Hippocampal formation (tissue), 2 donors: ENCODE measurements around the gene RTBDN.

Experiments
- DNase-seq, 2 donors: peaks; one replicate each; lab custom pipeline; 2025; lab: John Stamatoyannopoulos, UW

RTBDN gene

DNA sequence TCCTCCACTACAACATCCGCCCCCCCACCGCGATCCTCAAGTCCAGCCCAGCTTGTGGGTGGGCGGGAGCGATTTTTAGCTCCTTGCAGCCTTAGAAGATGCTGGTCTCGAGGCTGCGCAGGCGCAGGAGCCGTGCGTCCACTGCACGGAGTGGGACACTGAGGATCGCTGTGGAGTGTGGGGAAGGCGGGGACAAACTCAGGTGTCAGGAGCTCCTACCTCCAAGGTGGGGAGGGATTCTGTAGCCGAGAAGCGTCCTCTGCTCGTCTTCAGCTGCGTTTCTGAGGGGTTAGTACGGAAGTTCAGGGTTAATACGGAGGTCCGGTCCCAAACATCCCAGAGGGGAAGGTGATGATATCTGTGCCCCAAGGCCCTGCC, at the start of gene RTBDN:
RTBDN (minus strand) TSS at position 14 of the 378 bp plus-strand sequence. CDS start 4,600 bp downstream, outside the sequence.
- DNase-seq = no peak

DNA sequence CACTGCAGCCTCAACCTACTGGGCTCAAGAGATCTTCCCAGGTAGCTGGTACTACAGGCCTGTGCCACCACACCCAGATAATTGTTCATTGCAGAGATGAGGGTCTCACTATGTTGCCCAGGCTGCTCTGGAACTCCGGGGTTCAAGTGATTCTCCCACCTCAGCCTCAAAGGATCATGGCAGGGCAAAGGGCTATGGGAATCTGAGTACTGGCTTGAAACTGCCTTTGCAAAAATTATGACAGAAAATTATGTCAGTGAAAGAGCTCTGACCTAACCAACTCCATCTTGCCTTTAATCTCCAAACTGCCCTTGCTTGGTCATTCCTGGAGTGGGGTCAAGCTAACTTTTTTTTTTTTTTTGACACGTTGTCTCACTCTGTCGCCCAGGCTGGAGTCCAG, 48.2 kb upstream of the RTBDN start:
- DNase-seq = no peak

DNA sequence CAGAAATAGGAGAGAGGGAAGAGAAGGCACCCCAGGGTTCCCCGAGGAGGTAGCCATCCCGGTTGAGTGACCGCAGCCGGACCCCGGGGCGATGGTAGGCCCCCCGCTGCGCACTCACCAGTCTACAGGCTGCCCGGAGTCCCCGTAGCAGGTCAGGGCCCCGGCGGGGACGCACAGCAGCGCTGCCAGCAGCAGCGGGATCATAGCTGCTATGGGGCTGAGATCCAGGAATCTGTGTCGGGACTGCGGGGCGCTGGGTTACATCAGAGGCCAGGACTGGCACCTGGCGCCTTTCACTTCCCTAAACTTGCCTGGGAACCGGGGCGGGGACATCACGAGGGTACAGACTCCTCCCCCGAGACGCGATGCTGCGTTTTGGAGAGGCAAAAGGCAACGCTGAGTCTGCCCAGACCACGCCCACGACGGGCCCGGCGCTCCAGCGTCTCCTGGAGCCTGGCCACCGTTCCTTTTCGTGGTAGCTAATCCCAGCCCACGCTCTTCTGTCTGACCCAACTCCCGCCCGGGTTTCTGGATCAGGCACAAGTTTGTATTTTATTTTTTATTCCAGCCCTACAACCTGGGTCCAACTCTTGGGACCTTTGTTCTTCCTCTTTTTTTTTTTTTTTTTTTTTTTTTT, 46.9 kb upstream of the RTBDN start, which contains the start of gene DNASE2:
DNASE2 (minus strand) TSS at position 278 of the 637 bp plus-strand sequence; CDS start at position 204, 74 bp downstream.
- DNase-seq = peak; percentile 39 to 83

DNA sequence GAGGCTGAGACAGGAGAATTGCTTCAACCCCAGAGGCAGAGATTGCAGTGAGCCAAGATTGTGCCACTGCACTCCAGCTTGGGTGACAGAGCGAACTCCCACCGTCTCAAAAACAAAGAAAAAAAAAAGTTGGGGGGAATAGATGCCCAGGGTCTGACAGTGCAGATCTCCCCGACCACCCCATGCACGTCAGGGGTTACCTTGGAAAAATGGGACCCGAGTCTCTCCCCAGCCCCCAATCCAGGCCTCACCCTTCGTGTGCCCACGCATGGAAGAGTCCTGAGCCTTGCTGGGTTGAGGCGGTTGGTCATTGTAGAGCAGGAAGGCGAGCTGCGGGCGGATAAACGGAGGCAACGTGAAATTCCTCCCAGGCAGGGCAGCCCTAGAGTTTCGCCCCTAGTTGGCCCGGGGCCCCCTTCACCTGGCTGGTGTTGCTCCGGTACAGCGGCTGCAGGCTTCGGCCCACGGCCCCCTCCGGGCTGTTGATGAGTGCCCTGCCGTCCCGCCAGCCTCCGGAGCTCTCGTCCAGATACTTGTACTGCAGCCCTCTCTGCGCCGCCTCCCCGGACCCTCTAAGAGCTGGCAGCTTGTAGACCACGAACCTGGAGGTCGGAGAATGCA, 46.3 kb upstream of the RTBDN start:
- DNase-seq = no peak

DNA sequence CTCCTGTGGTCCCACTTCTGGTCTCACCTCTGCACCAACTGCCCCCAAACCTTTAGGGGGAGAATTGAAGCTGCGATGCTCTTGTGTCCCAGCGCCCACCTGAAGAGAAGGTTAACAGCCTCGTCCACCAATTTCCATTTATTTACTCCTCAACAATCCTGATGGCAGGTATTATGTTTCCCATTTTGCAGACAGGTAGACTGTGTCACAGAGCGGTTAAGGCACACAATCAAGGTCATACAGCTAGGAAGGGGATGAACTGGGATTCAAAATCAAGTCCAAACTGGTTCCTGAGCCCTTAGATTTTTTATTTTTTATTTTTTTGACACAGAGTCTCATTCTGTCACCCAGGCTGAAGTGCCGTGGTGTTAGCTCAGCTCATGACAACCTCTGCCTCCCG, 40.7 kb upstream of the RTBDN start:
- no peak for DNase-seq

DNA sequence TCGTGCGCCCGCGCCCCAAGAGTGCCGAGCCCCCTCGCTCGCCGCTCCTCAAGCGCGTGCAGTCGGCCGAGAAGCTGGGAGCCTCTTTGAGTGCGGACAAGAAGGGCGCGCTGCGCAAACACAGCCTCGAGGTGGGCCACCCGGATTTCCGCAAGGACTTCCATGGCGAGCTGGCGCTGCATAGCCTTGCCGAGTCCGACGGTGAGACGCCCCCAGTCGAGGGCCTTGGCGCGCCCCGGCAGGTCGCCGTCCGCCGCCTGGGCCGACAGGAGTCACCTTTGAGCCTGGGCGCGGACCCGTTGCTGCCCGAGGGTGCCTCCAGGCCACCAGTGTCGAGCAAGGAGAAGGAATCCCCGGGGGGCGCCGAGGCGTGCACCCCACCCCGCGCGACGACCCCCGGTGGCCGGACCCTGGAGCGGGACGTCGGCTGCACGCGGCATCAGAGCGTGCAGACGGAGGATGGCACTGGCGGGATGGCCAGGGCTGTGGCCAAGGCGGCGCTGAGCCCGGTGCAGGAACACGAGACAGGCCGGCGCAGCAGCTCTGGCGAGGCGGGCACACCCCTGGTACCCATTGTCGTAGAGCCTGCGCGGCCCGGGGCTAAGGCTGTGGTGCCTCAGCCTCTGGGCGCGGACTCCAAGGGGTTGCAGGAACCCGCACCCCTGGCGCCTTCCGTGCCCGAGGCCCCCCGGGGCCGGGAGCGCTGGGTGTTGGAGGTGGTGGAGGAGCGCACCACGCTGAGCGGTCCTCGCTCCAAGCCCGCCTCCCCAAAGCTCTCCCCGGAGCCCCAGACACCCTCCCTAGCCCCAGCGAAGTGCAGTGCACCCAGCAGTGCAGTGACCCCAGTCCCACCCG, 39.7 kb upstream of the RTBDN start:
- no peak for DNase-seq

DNA sequence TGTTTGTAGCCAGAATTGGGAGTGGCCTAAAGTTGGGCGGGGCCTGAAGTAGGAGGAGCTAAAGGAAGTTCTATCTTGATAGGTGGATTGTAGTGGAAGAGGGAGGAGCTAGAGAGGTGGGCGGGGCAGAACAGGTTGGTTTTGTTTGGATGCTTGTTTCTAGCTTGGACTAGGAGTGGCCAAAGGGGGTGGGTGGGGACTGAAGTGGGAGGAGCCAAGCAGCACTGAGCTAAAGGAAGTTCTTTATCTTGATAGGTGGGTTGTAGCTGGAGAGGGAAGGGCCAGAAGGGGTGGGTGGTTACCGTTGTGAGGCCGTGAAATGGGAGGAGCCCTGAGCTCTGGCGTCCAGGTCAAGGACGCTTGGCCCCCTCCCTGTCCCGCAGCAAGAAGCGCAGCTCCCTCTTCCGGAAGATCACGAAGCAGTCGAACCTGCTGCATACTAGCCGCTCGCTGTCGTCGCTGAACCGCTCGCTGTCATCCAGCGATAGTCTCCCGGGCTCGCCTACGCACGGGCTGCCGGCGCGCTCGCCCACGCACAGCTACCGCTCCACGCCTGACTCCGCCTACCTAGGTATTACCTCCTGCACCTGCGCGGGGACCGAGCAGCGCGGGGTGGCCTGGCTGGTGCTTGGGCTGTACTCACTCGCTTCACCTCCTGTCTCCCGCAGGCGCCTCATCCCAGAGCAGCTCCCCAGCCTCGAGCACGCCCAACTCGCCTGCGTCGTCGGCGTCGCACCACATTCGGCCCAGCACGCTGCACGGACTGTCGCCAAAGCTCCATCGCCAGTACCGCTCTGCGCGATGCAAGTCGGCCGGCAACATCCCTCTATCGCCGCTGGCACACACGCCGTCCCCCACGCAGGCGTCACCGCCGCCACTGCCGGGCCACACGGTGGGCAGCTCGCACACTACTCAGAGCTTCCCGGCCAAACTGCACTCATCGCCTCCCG, 38.8 kb upstream of the RTBDN start:
- DNase-seq = no peak

DNA sequence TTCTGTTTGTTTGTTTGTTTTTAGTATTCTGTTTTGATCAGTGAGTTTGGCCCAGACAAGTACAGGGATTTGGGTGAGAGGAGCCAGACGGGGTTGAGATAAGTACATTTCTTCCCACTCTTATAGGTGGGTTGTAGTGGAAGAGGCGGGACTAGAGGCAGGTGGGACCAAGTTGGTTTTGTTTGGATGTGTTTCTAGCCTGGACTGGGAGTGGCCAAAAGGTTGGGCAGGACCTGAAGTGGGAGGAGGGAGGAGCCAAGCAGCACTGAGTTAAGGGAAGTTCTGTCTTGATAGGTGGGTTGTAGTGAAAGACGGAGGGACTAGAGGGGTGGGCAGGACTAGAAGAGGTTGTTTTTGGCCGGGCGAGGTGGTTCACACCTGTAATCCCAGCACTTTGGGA, 37.9 kb upstream of the RTBDN start:
- no peak for DNase-seq

DNA sequence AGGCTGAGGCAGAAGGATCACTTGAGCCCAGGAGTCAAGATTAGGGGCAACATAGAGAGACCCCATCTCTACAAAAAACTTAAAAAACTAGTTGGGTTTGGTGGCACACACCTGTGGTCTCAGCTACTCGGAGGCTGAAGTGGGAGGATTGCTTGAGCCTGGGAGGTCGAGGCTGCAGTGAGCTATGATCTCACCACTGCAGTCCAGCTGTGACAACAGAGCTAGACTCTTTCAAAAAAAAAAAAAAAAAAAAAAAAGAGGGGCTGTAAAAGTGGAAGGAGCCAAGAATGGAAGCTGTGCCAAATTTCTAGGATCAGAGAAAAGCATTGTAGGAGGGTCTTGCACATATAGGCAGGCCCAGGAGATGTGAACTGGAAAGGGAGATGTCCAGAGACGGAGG, 37.3 kb upstream of the RTBDN start:
- no peak for DNase-seq

DNA sequence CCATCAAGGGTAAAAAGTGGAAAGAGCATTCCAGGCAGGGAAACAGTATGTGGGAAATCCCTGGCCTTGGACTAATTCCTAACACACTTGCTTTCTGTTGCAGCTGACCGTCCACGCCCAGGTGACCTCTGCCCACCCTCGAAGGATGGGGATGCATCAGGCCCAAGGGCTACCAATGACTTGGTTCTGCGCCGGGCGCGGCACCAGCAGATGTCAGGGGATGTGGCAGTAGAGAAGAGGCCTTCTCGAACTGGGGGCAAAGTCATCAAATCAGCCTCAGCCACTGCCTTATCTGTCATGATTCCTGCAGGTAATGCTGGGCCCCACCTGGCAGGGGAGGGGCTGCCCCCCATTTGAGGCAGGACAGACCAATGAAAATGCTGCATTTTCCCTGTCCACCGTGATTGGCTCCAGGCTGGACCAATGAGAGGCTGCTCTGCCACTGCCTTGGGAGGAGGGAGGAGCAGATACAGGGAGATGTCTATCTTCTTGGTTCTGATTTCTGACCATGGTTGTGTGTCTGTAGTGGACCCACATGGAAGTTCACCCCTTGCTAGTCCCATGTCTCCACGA, 34.2 kb upstream of the RTBDN start:
- DNase-seq = no peak

DNA sequence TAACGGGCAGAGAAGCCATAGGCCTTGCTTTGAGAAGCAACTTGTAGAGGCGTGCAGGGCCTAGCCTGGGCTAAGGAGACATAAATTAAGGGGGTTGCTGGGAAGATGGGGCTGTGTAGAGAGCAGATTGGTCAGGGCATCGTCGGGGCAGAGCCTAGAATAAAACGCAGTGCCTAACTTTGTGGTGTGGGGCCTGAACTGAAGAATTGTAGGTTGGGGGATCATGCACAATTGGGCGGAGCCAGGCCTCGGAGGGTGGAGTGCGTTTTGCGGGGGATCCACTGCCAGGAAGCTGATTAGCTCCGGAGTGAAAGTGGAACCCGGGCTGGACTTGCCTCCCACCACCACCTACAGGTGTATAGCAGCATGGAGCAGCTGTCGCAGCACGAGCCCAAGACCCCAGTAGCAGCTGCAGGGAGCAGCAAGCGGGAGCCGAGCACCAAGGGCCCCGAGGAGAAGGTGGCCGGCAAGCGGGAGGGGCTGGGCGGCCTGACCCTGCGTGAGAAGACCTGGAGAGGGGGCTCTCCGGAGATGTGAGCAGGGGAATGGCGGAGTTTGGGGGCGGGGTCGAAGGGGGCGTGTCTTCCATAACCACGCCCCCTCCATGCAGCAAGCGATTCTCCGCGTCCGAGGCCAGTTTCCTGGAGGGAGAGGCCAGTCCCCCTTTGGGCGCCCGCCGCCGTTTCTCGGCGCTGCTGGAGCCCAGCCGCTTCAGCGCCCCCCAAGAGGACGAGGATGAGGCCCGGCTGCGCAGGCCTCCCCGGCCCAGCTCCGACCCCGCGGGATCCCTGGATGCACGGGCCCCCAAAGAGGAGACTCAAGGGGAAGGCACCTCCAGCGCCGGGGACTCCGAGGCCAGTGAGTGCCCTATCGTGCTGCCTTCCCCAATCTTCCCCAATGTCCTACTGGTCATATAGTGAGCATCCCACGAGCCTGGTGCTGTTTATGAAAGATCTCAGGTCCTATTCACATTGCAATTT, 33.0 kb upstream of the RTBDN start:
- DNase-seq = peak in 1 of 2 donors; percentile 10

DNA sequence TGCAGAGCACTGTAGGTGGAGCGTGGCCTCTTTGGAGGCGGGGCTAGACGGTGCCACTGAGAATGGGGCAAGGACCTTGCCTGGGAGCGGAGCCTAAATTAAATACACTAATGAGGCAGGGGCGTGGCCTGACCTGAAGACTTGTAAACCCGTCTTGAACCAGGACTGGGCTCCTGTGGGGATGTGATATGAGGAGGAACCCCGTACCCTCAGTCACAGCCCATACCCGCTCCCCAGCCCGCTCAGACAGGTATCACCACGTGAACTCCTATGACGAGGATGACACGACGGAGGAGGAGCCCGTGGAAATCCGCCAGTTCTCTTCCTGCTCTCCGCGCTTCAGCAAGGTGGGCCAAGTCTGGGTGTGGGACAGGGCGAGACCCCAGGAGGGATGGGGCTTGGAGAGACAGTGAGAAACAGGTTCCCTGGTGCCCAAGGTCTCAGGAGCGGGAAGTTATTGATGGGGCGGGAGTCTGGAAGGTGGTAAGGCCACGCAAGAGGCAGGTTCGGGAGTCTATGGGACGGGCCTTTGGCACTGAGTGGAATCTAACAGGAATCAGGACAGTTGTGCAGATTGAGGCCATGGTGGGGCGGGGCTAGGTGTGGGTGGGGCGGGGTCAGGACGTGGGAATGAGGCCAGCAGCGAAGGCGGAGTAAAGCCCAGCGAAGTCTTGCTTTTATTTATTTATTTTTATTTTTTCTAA, 32.2 kb upstream of the RTBDN start:
- DNase-seq = no peak

DNA sequence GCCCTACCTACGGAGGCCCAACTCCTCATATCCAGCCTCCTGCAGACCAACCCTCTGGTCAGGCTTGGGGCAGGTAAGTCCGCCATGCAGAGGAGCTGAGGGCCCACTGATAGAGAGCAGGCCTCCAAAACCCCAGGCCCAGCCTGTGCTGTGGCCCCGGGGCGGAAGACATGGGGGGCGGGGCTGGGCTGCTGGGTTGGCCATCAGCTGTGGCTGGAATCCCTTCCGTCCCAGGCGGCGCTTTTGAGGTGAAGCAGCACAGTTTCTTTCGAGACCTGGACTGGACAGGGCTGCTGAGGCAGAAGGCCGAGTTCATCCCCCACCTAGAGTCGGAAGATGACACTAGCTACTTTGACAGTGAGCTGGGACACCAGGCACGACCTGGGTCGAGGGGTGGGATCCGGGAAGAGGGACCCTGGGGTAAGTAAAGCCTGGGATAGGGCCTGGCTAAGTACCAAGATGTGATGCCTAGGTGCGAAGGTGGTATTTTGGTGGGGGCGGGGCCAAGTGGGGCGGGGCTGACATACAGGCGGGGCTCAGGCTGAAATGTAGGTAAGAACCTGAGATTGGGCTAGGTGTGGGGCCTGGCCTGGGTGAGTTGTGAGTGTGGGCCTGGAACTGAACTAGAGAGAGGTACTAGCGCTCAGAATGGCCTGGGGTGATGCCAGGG, 31.5 kb upstream of the RTBDN start:
- no peak for DNase-seq

DNA sequence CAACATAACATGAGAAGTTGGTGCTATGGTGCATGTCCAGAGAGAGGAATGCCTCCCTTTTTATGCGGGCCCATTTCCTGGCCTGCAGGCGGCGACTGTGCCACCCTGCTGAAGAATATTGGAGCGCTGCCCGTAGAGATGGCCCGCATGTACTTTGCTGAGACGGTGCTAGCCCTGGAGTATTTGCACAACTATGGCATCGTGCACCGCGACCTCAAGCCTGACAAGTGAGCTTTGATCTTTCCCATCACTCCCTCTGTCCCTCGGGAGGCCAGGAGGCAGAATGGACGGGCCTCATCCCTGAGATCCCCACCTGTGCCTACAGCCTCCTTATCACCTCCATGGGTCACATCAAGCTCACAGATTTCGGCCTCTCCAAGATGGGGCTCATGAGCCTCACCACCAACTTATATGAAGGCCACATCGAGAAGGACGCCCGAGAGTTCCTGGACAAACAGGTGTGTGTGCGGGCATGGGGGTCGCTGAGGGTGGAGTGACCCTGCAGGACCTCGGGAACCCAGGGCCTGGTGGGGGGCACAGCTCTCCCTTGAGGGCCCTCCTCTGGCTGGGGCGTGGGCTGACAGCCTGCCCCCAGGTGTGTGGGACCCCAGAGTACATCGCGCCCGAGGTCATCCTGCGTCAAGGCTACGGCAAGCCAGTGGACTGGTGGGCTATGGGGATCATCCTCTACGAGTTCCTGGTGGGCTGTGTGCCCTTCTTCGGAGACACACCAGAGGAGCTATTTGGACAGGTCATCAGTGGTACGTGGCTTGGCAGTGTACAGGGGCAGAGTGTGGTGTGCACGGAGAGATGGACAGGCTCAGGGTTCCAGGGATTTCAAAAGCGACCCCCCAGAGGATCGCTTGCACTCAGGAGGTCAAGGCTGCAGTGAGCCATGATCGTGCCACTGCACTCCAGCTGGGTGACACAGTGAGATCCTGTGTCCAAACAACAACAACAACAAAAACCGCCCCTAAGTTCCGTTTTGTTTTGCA, 30.6 kb upstream of the RTBDN start:
- DNase-seq = no peak

DNA sequence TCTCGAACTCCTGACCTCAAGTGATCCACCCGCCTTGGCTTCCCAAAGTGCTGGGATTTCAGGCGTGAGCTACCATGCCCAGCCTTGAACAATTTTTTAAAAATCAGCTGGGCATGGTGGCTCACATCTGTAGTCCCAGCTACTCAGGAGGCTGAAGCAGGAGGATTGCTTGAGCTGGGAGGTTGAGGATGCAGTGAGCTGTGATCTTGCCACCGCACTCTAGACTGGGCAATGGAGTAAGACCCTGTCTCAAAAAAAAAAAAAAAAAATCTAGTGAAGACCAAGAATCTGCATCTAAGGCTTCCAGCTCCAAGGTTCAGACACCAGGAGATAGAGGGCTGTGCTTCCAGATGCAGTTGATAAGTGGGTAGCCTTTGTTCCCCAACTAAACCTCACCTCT, 29.8 kb upstream of the RTBDN start:
- DNase-seq = no peak

DNA sequence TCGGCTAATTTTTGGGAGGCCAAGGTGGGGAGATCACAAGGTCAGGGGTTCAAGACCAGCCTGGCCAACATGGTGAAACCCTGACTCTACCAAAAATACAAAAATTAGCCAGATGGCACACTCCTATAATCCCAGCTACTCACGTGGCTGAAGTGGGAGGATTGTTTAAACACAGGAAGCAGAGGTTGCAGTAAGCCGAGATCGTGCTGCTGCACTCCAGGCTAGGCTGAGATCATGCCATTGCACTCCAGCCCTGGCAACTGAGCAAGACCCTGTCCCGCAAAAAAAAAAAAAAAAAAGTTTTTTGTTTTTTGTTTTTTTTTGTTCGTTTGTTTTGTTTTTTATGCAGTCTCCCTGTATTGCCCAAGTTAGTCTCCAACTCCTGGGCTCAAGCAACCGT, 25.2 kb upstream of the RTBDN start:
- DNase-seq = no peak

DNA sequence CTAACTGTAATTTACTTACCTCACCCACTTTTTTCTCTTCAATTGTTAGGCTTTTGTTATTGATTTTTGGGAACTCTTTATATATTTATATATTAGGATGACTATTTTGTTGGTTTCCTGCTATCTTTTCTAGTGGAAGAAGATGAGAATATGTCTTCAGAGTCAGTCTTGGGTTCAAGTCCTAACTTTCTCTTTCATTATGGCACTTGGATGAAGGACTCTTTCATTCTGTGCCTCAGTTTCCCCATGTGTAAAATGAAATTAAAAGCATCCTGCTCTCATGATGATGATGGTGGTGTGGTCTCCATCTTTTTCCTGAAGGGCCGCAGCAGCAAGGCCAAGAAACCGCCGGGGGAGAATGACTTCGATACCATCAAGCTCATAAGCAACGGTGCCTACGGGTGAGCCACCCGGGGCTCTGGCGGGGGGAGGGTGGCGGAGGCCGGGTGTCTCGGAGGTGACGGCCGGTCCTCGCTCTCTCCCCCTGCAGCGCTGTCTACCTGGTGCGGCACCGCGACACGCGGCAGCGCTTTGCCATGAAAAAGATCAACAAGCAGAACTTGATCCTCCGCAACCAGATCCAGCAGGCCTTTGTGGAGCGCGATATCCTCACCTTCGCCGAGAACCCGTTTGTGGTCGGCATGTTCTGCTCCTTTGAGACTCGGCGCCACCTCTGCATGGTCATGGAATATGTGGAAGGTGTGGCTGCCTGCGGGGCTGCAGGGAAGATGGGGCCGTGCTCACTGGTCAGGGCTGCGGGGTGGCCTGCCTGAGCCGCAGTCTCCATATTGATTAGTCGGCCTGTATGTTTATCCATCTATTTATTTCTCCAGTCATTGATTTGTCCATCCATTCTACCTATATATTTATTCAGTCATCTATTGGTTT, 23.9 kb upstream of the RTBDN start:
- no peak for DNase-seq
